ENCODE measurements around the gene DNER.
A peak's percentile ranks its signal among the peaks of the same experiment; 100 is the strongest.
"Not testable (repeated sequence)": the region's sequence is repeated elsewhere in the genome, so short reads cannot be mapped to it uniquely, and the experiment has no call there.

Gene DNER

DNA sequence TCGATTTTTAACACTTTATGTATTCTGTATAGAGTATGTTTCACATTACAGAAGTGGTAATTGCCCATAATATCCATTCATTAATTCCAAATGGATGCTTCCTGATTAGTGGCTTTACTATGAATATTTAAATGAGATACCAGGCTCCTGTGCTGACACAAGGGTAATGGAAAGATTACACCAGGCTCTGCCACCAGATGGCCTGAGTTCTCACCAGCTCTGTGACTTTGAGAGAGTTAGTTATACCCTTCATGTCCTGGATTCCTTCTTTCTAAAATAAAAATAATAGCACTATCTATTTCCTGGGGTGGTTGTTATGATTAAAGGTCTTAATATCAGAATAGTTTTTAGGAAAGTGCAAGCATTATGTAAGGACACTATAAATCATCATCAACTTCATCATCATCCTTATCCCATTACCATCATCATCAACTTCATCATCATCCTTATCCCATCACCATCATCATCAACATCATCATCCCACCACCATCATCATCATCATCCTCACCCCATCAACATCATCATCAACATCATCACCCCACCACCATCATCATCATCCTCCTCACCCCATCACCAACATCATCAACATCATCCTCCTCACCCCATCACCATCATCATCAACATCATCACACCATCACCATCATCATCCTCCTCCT is 151.8 kb downstream of the DNER start:
- no peak for DNase-seq (ENCODE audit: low read depth)

DNA sequence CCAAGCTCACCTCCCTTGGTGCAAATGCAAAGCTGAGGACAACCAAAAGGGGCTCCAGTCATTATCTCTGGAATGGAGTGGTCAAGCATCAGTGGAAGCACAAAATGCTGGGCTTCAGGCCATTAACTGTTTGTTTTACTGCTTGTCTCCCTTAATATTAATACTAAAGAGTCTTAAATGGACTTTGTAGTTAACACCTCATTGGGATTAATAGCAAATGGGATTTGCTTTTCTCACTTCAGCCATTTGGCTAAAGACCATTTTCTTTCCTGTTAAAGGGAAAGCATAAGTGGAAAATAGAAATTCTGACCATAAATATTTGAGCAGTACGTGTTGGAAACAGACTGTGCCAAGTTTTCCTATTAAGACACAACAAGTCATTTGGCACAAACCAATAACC is 154.4 kb downstream of the DNER start:
- no peak for DNase-seq (ENCODE audit: low read depth)

DNA sequence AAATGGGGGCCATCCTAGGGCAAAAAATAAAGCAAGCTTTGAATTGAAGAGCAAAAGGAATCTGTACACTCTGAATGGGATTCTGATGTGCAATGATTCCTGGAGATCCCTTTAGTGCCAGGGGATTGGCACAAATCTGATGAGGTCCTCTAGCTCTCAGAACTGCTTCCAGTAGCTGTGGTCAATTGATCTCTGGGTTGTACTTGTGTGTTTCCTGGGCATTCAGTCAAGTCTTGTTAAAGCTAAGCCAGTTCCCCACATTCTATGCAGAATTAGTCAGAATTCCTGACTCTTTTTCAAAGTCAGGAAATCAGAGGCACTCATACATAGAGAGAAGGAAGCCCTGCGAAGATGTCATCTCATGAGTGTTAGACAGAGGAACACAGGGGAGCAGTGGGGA is 161.3 kb downstream of the DNER start:
- peak; percentile 51 for DNase-seq (ENCODE audit: low read depth)

- DNase-seq (ENCODE audit: low read depth): no peak
Observed at GRCh38 chr2:229543176-229543873, 171.0 kb downstream of the DNER start.

- DNase-seq (ENCODE audit: low read depth): peak; percentile 71
Observed at GRCh38 chr2:229539628-229540027, 174.7 kb downstream of the DNER start.

DNA sequence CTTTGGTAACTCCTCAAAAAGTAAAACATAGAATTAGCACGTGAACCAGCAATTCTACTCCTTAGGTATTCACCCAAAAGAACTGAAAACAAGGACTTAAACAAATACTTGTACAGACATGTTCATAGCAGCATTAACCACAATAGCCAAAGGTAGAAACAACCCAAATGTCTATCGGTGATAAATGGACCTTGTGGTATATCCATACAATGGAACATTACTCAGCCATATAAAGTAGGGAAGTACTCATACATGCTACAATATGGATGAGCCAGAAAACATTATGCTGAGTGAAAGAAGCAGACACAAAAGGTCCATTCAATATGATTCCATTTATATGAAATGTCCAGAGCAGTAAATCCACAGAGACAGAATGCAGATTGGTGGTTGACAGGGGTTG is 182.8 kb downstream of the DNER start:
- DNase-seq (ENCODE audit: low read depth): no peak

DNA sequence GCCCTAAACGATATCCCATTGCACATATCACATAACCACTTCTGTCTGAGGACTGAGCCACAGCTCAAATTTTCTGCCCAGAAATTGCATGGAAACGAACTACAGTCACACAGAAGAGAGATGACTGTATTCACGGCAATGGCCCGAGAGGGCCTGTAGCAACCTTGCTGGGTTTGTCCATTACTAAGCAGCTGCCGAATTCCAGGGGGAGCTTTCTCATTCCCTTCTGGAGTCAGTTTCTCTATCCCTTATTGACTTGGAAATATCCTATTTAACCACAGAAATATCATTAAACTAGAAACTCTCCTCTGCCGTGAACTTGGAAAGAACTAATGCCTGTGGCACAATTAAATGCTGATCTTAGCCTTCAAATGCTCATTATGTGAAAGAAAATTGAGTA is 183.9 kb downstream of the DNER start:
- no peak for DNase-seq (ENCODE audit: low read depth)

- DNase-seq (ENCODE audit: low read depth): no peak
Observed at GRCh38 chr2:229528846-229529245, 185.5 kb downstream of the DNER start.

- DNase-seq (ENCODE audit: low read depth): no peak
Observed at GRCh38 chr2:229526951-229527350, 187.4 kb downstream of the DNER start.

GRCh38 chr2:229524799-229525198 is 189.6 kb downstream of the DNER start:
- no peak for DNase-seq (ENCODE audit: low read depth)

DNA sequence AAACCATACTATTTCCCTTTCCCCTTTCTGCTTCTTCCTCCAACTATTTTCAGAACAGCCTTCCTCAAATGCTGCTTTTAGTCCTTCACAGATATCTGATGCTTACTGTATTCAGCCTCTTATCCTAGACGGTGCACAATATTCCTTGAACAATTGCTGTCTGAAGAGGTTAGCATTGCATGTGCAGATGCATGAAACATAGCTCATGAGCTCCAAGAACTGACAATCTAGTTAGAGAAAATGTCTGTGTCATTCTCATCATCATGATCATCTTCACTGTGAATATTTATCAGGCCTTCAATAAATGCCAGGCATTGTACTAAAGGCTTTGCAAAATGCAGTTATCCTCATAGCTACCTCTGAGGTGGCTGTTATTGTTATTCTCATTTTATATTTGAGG is 190.7 kb downstream of the DNER start:
- DNase-seq (ENCODE audit: low read depth): no peak

- DNase-seq (ENCODE audit: low read depth): no peak
Observed at GRCh38 chr2:229521576-229521975, 192.8 kb downstream of the DNER start.

DNA sequence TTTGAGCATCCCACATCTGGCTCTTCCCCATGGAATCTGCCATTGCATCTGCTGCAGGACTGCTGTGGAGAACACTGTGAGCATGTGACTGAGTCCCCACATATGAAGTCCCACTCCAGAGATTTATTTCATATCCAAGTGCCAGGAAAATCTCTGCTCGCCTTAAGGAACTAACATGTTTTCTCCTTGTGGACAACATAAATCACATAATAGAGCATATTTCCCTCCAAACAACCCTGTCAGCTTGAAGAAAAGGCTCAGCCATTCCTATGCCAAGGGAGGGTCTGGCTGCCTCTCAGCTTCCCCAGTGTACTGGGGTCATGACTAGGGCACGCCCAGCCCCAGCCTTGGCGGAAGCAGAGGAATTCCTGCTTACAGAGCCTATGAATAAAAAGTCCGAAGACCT is 193.7 kb downstream of the DNER start:
- DNase-seq (ENCODE audit: low read depth): no peak

GRCh38 chr2:229519655-229520430 is 194.5 kb downstream of the DNER start:
- peak; percentile 49 for DNase-seq (ENCODE audit: low read depth)

- no peak for DNase-seq (ENCODE audit: low read depth)
Observed at GRCh38 chr2:229514273-229514895, 200.0 kb downstream of the DNER start.

DNA sequence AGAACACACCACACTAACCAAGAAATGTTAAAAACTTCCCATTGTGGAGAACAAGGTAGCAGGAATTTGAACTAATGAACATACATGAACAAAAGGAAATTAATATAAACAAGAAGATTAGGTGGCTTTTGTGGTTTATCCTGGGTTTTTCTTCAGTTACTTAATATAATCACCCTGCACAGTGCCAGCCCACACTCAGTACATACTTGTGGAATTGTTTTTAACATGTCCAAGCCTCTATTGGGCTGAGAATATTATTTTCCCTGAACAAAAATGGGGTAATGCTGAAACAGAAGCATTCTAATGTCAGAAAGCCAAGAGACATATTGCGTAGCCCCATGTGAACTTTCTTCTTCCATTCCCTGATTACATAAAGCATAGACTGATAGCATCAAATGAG is 202.8 kb downstream of the DNER start:
- peak; percentile 66 for DNase-seq (ENCODE audit: low read depth)

- DNase-seq (ENCODE audit: low read depth): not testable (repeated sequence)
Observed at GRCh38 chr2:229506699-229507098, 207.7 kb downstream of the DNER start.

DNA sequence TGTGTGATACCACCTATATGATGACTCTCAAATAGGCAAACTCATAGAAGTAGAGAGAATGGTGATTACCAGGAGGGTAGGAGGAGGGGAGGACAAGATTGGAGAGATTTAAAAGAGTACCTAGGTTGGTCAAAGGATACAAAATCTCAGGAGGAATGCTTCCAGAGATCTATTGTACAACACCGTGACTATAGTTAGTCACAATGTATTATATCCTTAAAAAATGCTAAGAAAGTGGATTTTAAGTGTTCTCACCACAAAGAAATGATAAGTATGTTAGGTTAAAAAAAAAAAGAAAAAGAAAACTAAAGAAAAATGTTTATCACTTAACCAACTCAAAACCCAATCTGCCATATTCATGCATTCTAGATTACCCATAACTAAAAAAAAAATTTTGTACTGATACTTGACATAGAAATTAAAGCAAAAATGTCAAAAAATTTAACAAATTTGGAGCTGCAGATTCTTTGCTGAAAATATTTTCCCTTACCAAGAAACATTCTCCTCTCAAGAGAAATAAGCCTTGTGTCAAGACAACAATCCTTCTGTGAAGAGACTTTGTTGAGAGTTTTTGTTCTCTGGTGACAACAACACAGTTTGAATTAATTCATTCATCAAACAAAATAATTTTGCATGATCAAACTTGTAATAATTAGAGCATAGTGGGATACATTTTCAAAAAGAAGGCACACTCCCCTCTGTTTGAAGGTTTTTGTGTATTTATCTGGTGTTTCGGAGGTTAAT is 213.1 kb downstream of the DNER start:
- peak; percentile 52 for DNase-seq (ENCODE audit: low read depth)

GRCh38 chr2:229492034-229492433 is 222.3 kb downstream of the DNER start:
- DNase-seq (ENCODE audit: low read depth): peak; percentile 66

GRCh38 chr2:229490167-229490566 is 224.2 kb downstream of the DNER start:
- no peak for DNase-seq (ENCODE audit: low read depth)

GRCh38 chr2:229489016-229489415 is 225.3 kb downstream of the DNER start:
- DNase-seq (ENCODE audit: low read depth): peak; percentile 18

DNA sequence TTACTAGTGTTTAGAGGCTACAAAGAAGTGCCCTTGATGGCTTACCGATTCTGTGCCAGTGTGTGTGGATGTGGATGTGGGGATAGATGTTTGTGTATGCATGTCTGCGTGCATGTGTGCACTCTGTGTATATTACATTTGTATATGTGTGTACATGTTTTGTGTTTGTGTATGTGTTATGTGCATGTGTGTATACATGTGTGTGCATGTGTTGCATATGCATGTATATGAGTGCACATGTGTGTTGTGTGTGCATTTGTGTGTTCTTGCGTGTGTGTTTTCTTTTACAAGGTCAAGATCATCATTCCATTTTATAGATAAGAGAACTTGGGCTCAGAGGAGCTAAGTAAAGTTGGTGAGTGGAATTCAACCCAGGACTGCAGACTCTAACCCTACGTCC is 226.1 kb downstream of the DNER start:
- DNase-seq (ENCODE audit: low read depth): no peak

All from iris pigment epithelial cell (primary cell).